Kidney (tissue), 14 donors: ENCODE data around the gene GHRH. TPM values are rescaled to one million over a fixed set of nuclear protein-coding genes. Genes with fewer than 3 reads are reported as not detected.

Source experiments
- DNase-seq, 5 donors: peaks; one replicate each; pipeline ENCODE4 v3.0.0-alpha.2; 2013 to 2020
- FAIRE-seq: peaks from 2 replicates; lab custom pipeline; 2012; peaks lifted over from hg19 to GRCh38; lab: Jason Lieb, UNC
- H3K27ac ChIP-seq, 2 donors: one replicate each; pipeline ENCODE4 v1.7.0; 2013; ENCODE audit warnings: low read depth in 2 of 2, low read length in 2 of 2, inconsistent platforms in 1 of 2
- H3K27me3 ChIP-seq: one replicate; pipeline ENCODE4 v1.7.1; 2013; ENCODE audit warnings: low read length, inconsistent platforms; ENCODE audit not compliant: control insufficient read depth, insufficient read depth
- H3K36me3 ChIP-seq, 3 donors: one replicate each; pipeline versions ENCODE4 v1.7.0 to v1.7.1; 2013; ENCODE audit warnings: low read length in 3 of 3, control low read depth in 1 of 3, inconsistent platforms in 1 of 3; ENCODE audit not compliant: insufficient read depth in 3 of 3, control insufficient read depth in 2 of 3
- H3K4me1 ChIP-seq, 3 donors: one replicate each; pipeline versions ENCODE4 v1.7.0 to v1.7.1; 2013; ENCODE audit warnings: low read length in 3 of 3, inconsistent platforms in 1 of 3, low read depth in 1 of 3; ENCODE audit not compliant: control insufficient read depth in 2 of 3, insufficient read depth in 2 of 3
- H3K4me3 ChIP-seq, 3 donors: one replicate each; pipeline versions ENCODE4 v1.7.0 to v1.8.1; 2013; ENCODE audit warnings: low read length in 3 of 3, control low read depth in 1 of 3, inconsistent platforms in 1 of 3
- H3K9ac ChIP-seq, 3 donors: one replicate each; pipeline versions ENCODE4 v1.7.0 to v1.7.1; 2013; ENCODE audit warnings: low read length in 3 of 3, control low read depth in 1 of 3, inconsistent platforms in 1 of 3
- H3K9me3 ChIP-seq, 3 donors: one replicate each; pipeline versions ENCODE4 v1.7.0 to v1.7.1; 2013; ENCODE audit warnings: low read length in 3 of 3, control low read depth in 1 of 3, inconsistent platforms in 1 of 3; ENCODE audit not compliant: control insufficient read depth in 2 of 3, insufficient read depth in 1 of 3
- CTCF ChIP-seq: IDR thresholded peaks from 3 replicates; pipeline ENCODE4 v1.5.1; 2012; ENCODE audit warnings: mild to moderate bottlenecking, moderate library complexity, borderline replicate concordance; ENCODE audit not compliant: insufficient read depth; ENCODE audit errors: extremely low read depth
- intact Hi-C: fragments of 100-400 bp; cut with DNase I; formaldehyde crosslinking; loops from one replicate; pipeline ENCODE4 v1.11.1; 2022
- polyA plus RNA-seq: library from polyadenylated mRNA; stranded (reverse); fragments of 350-450 nt; fragmentation: Illumina TruSeq; extraction: RNeasy Lipid Tissue Mini Kit (QIAGEN cat#74804); gene quantifications from one replicate; pipeline ENCODE4 v1.2.3, GENCODE V29; 2014; ENCODE audit warnings: low read depth, low replicate concordance; ENCODE audit not compliant: insufficient read depth
- total RNA-seq: library from RNA; stranded (reverse); fragmentation: NEBNext Ultra II Directional; extraction: Animal tissue kit (Norgen Biotek cat#: 25700); gene quantifications from one replicate; pipeline ENCODE4 v1.2.1, GENCODE V29; 2021
- donor health status: control.
- donor health status: control.
- donor health status: control.
- donor health status: control.
- donor health status: control.
- donor health status: DM: yes; HTN: yes; CAD: no.
- donor health status: Normal renal cell carcinoma (clear cell type).

GHRH gene
- total and polyA plus RNA-seq, 2 donors from 2014 or later, result not detected

GRCh38 chr20:37254114-37254878 lies 7.3 kb downstream of the GHRH start:
- H3K27ac ChIP-seq, result no peak overlapping the region
- no peak for TF ChIP-seq CTCF
- H3K9me3 ChIP-seq, result peaks cover 0 to 8% (median 4%) of the 10 kb centered on the region in 3 donors
- intact Hi-C loops, result no loop called here
- no peak overlapping the region for H3K4me3 ChIP-seq
- H3K4me1 ChIP-seq, result no peaks in the 10 kb centered on the region
- H3K36me3 ChIP-seq, result no peaks in the 10 kb centered on the region
- no peaks in the 10 kb centered on the region for H3K27me3 ChIP-seq
- no peak overlapping the region for H3K9ac ChIP-seq
- no peak for DNase-seq
- FAIRE-seq, result no peak

GRCh38 chr20:37253087-37253486 lies 8.5 kb downstream of the GHRH start:
- no peaks in the 10 kb centered on the region for H3K36me3 ChIP-seq
- H3K27ac ChIP-seq, result no peak overlapping the region
- peaks cover 0 to 8% (median 4%) of the 10 kb centered on the region in 3 donors for H3K9me3 ChIP-seq
- TF ChIP-seq CTCF, result no peak
- no peaks in the 10 kb centered on the region for H3K4me1 ChIP-seq
- no peak overlapping the region for H3K9ac ChIP-seq
- no peak overlapping the region for H3K4me3 ChIP-seq
- H3K27me3 ChIP-seq, result no peaks in the 10 kb centered on the region
- no peak for FAIRE-seq
- DNase-seq, result no peak
- intact Hi-C loops, result no loop called here

- Histone ChIP-seq H3K4me1 (no peaks in the 10 kb centered on the region), H3K9ac (no peak overlapping the region), H3K9me3 (peaks cover 0 to 8% (median 4%) of the 10 kb centered on the region in 3 donors), H3K27me3 (no peaks in the 10 kb centered on the region), H3K27ac (no peak overlapping the region), H3K36me3 (no peaks in the 10 kb centered on the region), H3K4me3 (no peak overlapping the region)
- FAIRE-seq (no peak), DNase-seq (no peak)
- intact Hi-C loops, result no loop called here
- no peak for TF ChIP-seq CTCF
Measured at GRCh38 chr20:37251825-37252477, 9.7 kb downstream of the GHRH start.
